Liver (tissue), 3 donors: ENCODE measurements around the gene CIPC.

Experiments
- CTCF ChIP-seq: fragments of 150-350 bp; IDR thresholded peaks from 2 replicates; pipeline ENCODE4 v1.5.1; 2017; ENCODE audit warnings: improper control_type of control experiment, low read depth, low read length; ENCODE audit not compliant: missing input control
- GABPA ChIP-seq, 2 donors: IDR thresholded peaks in 1 of 2; conservative IDR thresholded peaks in 1 of 2; 2 replicates each; pipeline ENCODE4 v1.6.1; 2016; ENCODE audit warnings: antibody characterized with exemption in 2 of 2, mild to moderate bottlenecking in 1 of 2, moderate library complexity in 1 of 2
- MAX ChIP-seq: IDR thresholded peaks from 2 replicates; pipeline ENCODE4 v1.6.1; 2016; ENCODE audit warnings: antibody characterized with exemption
- REST ChIP-seq: IDR thresholded peaks from 2 replicates; pipeline ENCODE4 v1.6.1; 2016; ENCODE audit warnings: antibody characterized with exemption, mild to moderate bottlenecking
- SP1 ChIP-seq: IDR thresholded peaks from 2 replicates; pipeline ENCODE4 v1.6.1; 2018; ENCODE audit warnings: antibody characterized with exemption, mild to moderate bottlenecking
- TAF1 ChIP-seq: conservative IDR thresholded peaks from 2 replicates; pipeline ENCODE4 v1.6.1; 2016; ENCODE audit warnings: antibody characterized with exemption, mild to moderate bottlenecking
- donor health status: healthy.
- donor health status: healthy.

GRCh38 chr14:77141214-77142004 lies 43.4 kb downstream of the CIPC start, which contains the start of gene ZDHHC22:
- TF ChIP-seq MAX: no peak
- peak; percentile 10 for TF ChIP-seq CTCF
- no peak for TF ChIP-seq SP1
- no peak for TF ChIP-seq GABPA (IDR thresholded peaks at IDR 0.05 in 1 of 2, conservative IDR thresholded peaks at IDR 0.05 in 1 of 2)
- TF ChIP-seq REST: no peak
- TF ChIP-seq TAF1: no peak
